Stimulated activated CD8-positive, alpha-beta memory T cell treated with anti-CD3 and anti-CD28 coated beads, Interleukin-4, amount 100 ng/mL, for 4 hours (primary cell): Measurements from ENCODE around the gene C10orf143.
"Not testable (repeated sequence)": the region's sequence is repeated elsewhere in the genome, so short reads cannot be mapped to it uniquely, and the experiment has no call there.

ENCODE experiments used
- DNase-seq, 2 donors: peaks; one replicate each; pipeline ENCODE4 v3.0.0-alpha.2; 2020; ENCODE audit warnings: low read depth in 2 of 2, low spot score in 1 of 2

Gene C10orf143

GRCh38 chr10:130110246-130111112, at the start of gene C10orf143:
Gene C10orf143, minus strand, starts transcription at chr10:130110830. Its CDS starts 58 bp downstream, at chr10:130110772.
- DNase-seq: peak; percentile 96 to 98

- DNase-seq: no peak
Observed at GRCh38 chr10:130159192-130159794, 48.7 kb upstream of the C10orf143 start.

- no peak for DNase-seq
Observed at GRCh38 chr10:130146042-130146441, 35.4 kb upstream of the C10orf143 start.

- DNase-seq: no peak
Observed at GRCh38 chr10:130141878-130142277, 31.2 kb upstream of the C10orf143 start.

GRCh38 chr10:130141460-130141859, 30.8 kb upstream of the C10orf143 start:
- no peak for DNase-seq

DNA sequence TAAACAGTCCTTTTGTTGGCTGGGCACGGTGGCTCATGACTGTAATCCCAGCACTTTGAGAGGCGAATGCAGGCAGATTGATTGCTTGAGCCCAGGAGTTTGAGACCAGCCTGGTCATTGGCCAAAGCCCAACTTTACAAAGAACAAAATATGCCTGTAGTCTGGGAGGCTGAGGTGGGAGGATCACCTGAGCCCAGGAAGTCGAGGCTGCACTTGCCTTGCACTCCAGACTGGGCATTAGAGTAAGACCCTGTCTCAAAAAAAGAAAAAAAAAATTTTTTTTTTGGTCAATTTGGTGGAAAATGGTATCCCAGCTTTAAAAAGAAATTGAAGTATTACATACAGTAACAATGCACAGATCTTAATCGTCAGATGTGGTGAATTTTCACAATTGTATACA, 30.4 kb upstream of the C10orf143 start:
- DNase-seq: no peak

DNA sequence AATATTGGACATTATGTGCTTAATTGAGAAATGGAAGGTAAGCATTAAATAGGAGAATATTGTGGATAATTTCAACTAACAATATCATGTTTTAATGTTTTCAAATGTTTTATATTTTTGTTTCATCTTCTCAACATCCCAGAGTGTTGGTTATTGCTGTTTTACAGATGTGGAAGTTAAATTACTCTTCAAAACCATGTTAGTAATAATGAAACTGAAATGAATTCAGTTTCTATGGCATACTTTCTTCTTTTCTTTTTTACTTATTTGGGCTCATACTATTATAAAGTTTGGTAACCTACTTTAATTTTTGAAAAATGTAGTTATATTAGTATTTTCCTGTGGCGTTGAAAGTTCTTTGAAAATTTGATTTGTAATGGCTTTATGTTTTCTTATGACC, 29.8 kb upstream of the C10orf143 start:
- no peak for DNase-seq

DNA sequence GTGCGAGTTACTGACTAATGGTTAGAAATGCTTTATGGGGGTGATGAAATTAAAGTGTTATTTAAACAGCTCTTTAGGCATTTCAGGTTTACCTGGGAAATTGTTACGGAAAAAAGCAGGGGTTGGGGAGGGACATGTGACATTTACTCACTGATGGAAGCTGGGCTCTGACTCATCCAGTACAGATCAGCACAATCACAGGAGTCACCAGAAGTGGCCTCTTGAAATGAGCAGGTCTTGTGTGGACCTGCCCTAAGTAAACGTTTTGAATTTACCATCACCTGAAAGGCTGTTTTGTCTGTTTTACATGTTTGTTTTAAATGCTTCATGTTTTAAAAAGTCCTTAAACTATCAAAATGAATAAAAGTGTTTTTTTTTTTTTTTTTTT, 27.8 kb upstream of the C10orf143 start:
- DNase-seq: no peak

GRCh38 chr10:130137659-130138478, 27.2 kb upstream of the C10orf143 start:
- DNase-seq: no peak

DNA sequence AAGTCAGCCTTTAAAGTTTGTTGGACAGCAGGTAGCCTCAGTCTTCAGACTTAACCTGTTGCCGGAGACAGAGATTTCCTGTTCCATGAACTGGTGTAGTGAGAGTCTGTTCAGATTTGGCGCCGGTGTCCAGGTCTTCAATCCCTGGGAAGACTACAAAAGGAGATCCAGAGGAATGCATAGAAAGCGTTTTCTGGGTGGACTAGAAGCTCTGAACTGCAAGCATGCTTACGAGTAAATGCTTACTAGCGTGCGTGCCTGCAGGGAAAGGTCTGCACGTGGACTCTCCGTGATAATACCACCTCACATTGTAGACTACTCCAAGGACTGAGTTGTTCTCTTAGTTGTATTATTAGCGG, 26.4 kb upstream of the C10orf143 start:
- no peak for DNase-seq

- peak; percentile 75 to 76 for DNase-seq
Observed at GRCh38 chr10:130136226-130137089, 25.8 kb upstream of the C10orf143 start, which contains the start of gene GLRX3. Gene GLRX3, plus strand, starts transcription at chr10:130136391. Its CDS starts 30 bp downstream, at chr10:130136421.

DNA sequence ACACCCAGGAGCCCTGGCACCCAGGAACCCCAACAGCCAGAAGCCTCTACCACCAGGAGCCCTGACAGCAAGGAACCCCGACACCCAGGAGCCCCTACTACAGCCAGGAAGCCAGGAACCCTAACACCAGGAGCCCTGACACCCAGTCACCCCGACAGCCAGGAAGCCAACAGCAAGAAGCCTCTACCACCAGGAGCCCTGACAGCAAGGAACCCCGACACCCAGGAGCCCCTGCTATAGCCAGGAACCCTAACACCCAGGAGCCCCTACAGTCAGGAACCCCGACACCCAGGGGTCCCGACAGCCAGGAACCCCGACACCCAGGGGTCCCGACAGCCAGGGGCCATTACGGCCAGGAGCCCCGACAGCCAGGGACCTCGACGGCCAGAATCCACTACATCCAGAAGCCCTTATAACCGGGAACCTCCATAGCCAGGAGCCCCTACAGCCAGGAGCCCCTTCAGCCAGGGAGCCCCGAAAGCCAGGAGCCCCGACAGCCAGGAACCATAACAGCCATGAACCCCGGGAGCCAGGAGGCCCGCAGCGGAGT, 25.1 kb upstream of the C10orf143 start:
- DNase-seq: no peak

GRCh38 chr10:130128922-130129321, 18.3 kb upstream of the C10orf143 start:
- DNase-seq: no peak

GRCh38 chr10:130128062-130128781, 17.6 kb upstream of the C10orf143 start:
- DNase-seq: no peak

GRCh38 chr10:130127364-130128061, 16.9 kb upstream of the C10orf143 start:
- DNase-seq: no peak

GRCh38 chr10:130121486-130122079, 11.0 kb upstream of the C10orf143 start:
- DNase-seq: no peak

- DNase-seq: not testable (repeated sequence)
Observed at GRCh38 chr10:130117535-130117934, 6.9 kb upstream of the C10orf143 start.

GRCh38 chr10:130116942-130117341, 6.3 kb upstream of the C10orf143 start:
- DNase-seq: not testable (repeated sequence)

GRCh38 chr10:130112821-130113220, 2.2 kb upstream of the C10orf143 start:
- DNase-seq: no peak
